IPS DF 6.9 (cell line): ENCODE results near the gene NLGN4Y.

Source experiments
- DNase-seq: peaks from one replicate; pipeline ENCODE4 v3.0.0-alpha.2; 2013; ENCODE audit warnings: low read depth, low spot score
- H3K27ac ChIP-seq: one replicate; pipeline ENCODE4 v1.5.1; 2013; ENCODE audit warnings: low read length, control low read depth
- H3K27me3 ChIP-seq: 2 replicates; pipeline ENCODE4 v1.6.1; 2013; ENCODE audit warnings: mild to moderate bottlenecking, low read length; ENCODE audit not compliant: control insufficient read depth, insufficient read depth
- H3K36me3 ChIP-seq: 2 replicates; pipeline ENCODE4 v1.6.1; 2013; ENCODE audit warnings: low read length; ENCODE audit not compliant: control insufficient read depth, insufficient read depth
- H3K4me1 ChIP-seq: 2 replicates; pipeline ENCODE4 v1.6.1; 2013; ENCODE audit warnings: low read length; ENCODE audit not compliant: control insufficient read depth, insufficient read depth
- H3K4me3 ChIP-seq: 2 replicates; pipeline ENCODE4 v1.5.1; 2013; ENCODE audit warnings: mild to moderate bottlenecking, low read length
- H3K9me3 ChIP-seq: 2 replicates; pipeline ENCODE4 v1.6.1; 2013; ENCODE audit warnings: low read length, inconsistent platforms; ENCODE audit not compliant: control insufficient read depth, insufficient read depth
- WGBS: extraction: QIAGEN DNeasy Blood & Tissue Kit; methylation state at CpG from one replicate; pipeline ENCODE4 v1.1.7; 2013; ENCODE audit warnings: mixed read lengths, missing lambda C conversion rate; ENCODE audit not compliant: insufficient read length, insufficient coverage; 5-methylcytosine and 5-hydroxymethylcytosine counted together

Gene NLGN4Y

DNA sequence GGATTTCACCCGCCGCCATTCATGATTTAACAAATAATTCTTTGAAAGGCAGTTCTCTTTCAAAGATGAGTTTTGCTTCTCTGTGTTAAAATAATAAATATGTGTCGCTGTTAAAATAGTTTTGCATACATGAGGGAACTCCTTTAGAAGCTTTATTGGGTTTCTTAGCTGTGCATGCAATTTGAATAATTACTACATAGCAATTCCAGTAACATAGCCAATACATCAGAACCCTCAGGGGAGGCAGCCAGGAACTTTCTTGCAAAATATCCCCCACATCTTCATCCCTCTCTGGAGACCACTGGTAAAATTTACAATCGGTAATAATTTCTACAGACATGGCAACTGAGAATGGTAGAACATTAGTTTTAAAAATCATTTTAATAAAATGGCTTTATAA lies 268.8 kb downstream of the NLGN4Y start:
- no peak overlapping the region for H3K27ac ChIP-seq
- no peaks in the 10 kb centered on the region for H3K27me3 ChIP-seq
- no CpG with 5 or more reads among the region's 4 CpGs for WGBS
- H3K9me3 ChIP-seq, result no peaks in the 10 kb centered on the region
- no peak overlapping the region for H3K4me3 ChIP-seq
- no peak for DNase-seq
- no peaks in the 10 kb centered on the region for H3K36me3 ChIP-seq
- H3K4me1 ChIP-seq, result no peaks in the 10 kb centered on the region

DNA sequence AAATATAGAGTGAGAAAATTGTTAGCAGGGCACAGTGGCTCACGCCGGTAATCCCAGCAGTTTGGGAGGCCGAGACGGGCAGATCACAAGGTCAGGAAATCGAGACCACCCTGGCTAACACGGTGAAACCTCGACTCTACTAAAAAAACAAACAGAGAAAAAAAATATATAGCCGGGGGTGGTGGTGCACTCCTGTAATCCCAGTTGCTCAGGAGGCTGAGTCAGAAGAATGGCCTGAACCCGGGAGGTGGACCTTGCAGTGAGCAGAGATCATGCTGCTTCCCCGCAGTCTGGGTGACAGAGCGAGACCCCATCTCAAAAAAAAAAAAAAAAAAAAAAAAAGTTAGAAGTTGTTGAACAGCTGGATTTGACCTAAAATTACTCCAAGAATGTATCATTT lies 269.3 kb downstream of the NLGN4Y start:
- H3K36me3 ChIP-seq, result no peaks in the 10 kb centered on the region
- H3K4me3 ChIP-seq, result no peak overlapping the region
- DNase-seq, result no peak
- H3K4me1 ChIP-seq, result no peaks in the 10 kb centered on the region
- no peaks in the 10 kb centered on the region for H3K9me3 ChIP-seq
- no peak overlapping the region for H3K27ac ChIP-seq
- no CpG with 5 or more reads among the region's 11 CpGs for WGBS
- H3K27me3 ChIP-seq, result no peaks in the 10 kb centered on the region

DNA sequence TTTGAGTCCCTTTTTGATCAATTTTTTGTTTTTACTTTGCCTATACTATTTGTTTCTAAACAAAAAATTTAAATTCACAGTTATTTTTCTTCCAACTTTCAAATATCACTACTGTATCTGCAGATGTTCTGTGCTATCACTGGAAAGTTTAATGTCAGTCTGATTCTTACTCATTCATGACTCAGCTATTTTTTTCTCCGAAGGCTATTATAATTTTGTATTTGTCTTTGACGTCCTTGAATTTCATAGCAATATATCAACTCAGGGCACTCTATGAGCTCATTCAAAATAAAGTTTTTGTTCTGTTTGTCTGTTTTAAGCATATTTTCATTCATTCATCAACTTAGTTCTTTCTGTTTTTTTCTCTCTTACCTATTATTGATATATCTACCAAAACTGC lies 273.7 kb downstream of the NLGN4Y start:
- H3K27ac ChIP-seq, result no peak overlapping the region
- no peaks in the 10 kb centered on the region for H3K9me3 ChIP-seq
- DNase-seq, result no peak
- no peaks in the 10 kb centered on the region for H3K4me1 ChIP-seq
- H3K27me3 ChIP-seq, result no peaks in the 10 kb centered on the region
- no CpG with 5 or more reads among the region's 2 CpGs for WGBS
- H3K36me3 ChIP-seq, result no peaks in the 10 kb centered on the region
- H3K4me3 ChIP-seq, result no peak overlapping the region

DNA sequence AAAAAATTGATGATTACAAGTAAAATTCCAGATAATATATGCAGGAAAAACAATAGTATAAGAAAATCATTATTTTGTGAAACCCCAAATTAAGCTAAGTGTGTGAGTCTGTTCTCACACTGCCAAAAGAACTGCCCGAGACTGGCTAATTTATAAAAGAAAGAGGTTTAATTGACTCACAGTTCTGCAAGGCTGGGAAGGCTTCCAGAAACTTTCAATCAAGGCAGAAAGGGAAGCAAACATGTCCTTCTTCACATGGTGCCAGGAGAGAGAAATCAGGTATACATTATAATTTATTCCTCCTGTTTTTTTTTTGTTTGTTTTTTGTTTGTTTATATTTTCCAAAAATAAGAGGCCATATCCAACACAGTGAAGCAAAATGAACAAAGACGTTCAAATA lies 276.8 kb downstream of the NLGN4Y start:
- Histone ChIP-seq H3K4me3 (no peak overlapping the region), H3K4me1 (no peaks in the 10 kb centered on the region), H3K36me3 (no peaks in the 10 kb centered on the region), H3K27me3 (no peaks in the 10 kb centered on the region), H3K9me3 (no peaks in the 10 kb centered on the region), H3K27ac (no peak overlapping the region)
- WGBS, result no CpG with 5 or more reads among the region's 2 CpGs
- DNase-seq, result no peak

DNA sequence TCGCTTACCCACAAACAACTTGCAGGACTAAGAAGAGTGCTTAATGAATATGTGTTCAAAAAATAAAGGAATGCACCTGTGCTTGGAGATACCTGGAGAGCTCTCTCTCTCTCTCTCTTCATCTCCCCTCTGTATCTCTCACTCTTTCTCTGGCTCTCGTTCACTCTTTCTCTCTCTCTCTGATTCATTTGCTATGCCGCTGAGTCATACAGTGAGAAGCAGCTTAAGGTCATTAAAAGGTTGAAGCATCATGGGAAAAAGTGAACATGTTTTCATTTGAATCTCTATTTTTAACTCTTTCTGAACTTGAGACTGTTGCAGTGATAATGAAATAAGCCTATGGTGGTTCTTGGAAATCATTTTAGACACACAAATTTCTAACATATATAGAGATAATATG lies 277.8 kb downstream of the NLGN4Y start:
- WGBS, result no CpG with 5 or more reads among the region's 3 CpGs
- no peak overlapping the region for H3K27ac ChIP-seq

DNA sequence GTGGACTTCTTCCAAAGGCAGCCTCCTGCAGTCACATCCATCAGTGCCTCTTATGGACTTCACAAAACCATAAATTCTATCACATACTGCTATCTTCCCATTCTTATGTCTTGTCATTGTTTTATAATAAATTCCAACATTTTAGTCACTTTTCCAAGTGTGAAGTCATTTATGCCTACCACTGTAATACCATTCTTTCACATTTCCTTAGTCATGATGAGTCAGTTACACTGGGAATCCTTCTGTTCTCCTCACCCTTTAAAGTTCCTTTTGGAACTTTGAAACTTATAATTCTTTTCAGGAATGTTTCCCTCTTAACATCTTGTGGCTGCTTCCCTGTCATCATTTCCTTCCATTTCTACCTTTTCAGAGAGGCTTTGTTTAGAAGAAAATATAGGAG lies 279.7 kb downstream of the NLGN4Y start:
- Histone ChIP-seq H3K4me3 (no peak overlapping the region), H3K36me3 (no peaks in the 10 kb centered on the region), H3K4me1 (no peaks in the 10 kb centered on the region), H3K27ac (no peak overlapping the region), H3K9me3 (no peaks in the 10 kb centered on the region), H3K27me3 (no peaks in the 10 kb centered on the region)
- no peak for DNase-seq

More for the DNA sequence above, 277.8 kb downstream of the NLGN4Y start:
- DNase-seq, result no peak
- Histone ChIP-seq H3K36me3 (no peaks in the 10 kb centered on the region), H3K4me3 (no peak overlapping the region), H3K9me3 (no peaks in the 10 kb centered on the region), H3K4me1 (no peaks in the 10 kb centered on the region), H3K27me3 (no peaks in the 10 kb centered on the region)

DNA sequence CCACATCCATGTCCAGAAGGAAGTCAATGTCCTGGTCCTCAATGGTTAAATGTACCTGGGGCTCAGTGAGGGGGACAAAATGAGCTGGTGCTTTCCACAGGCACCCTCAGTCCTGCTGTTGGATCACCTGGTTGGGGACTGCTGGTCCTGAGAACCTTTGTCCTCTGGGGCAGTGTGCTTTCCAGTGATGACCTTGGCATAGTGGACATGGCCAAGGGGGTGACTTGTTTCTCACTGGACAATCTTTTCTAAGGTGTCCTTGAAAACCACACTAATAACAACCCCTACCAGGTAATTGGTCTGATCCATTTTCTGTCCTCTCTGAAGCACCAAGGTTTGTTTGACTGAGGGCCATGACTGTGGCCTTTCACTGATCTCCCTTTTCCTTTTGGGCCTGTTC lies 294.1 kb downstream of the NLGN4Y start:
- no peak for DNase-seq
- H3K36me3 ChIP-seq, result no peaks in the 10 kb centered on the region
- H3K27ac ChIP-seq, result no peak overlapping the region
- H3K4me1 ChIP-seq, result no peaks in the 10 kb centered on the region
- no peaks in the 10 kb centered on the region for H3K9me3 ChIP-seq
- H3K4me3 ChIP-seq, result no peak overlapping the region
- no peaks in the 10 kb centered on the region for H3K27me3 ChIP-seq

DNA sequence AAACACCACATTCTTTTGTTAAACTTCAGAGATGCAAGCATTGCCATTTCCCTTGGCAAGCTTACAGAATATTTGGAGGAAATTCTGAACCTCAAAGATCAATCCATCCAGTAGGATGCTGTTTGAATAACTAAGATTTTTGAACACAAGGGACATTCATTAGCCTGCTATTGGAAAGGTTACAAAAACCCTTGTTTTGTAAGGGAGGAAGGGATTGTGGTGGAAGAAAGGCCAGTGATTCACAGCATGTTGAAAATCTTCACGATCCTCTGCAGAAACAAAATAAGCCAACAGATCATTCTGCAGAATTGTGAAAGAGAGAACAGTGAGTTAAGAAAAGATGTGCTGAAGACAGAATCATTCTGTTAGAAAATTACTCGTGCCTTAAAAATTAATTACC lies 297.9 kb downstream of the NLGN4Y start:
- Histone ChIP-seq H3K4me3 (no peak overlapping the region), H3K36me3 (no peaks in the 10 kb centered on the region), H3K27ac (no peak overlapping the region), H3K9me3 (no peaks in the 10 kb centered on the region), H3K27me3 (no peaks in the 10 kb centered on the region), H3K4me1 (no peaks in the 10 kb centered on the region)
- no CpG with 5 or more reads among the region's 2 CpGs for WGBS
- DNase-seq, result no peak

DNA sequence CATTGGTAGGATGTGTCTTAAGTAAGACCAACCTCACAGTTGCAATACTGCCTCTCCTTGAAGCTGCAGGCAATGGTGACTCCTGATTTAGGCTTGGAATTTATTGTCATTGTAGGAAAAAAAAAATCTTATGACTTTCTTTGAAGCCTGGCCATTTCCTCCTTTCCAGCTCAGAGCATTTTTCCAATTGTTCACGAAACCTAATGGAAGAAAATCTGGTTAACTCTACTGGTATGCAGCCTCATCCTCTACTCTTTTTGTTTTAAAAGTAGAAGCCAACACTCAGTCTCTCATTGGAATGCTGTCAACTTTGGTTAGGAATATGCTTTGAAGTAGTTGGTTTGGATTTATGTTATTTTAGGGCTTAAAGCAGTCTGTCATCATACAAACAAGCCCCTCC lies 298.6 kb downstream of the NLGN4Y start:
- H3K27me3 ChIP-seq, result no peaks in the 10 kb centered on the region
- no peak overlapping the region for H3K27ac ChIP-seq
- H3K4me1 ChIP-seq, result no peaks in the 10 kb centered on the region
- H3K36me3 ChIP-seq, result no peaks in the 10 kb centered on the region
- no peak for DNase-seq
- WGBS, result no CpG with 5 or more reads among the region's 1 CpG
- no peaks in the 10 kb centered on the region for H3K9me3 ChIP-seq
- H3K4me3 ChIP-seq, result no peak overlapping the region

DNA sequence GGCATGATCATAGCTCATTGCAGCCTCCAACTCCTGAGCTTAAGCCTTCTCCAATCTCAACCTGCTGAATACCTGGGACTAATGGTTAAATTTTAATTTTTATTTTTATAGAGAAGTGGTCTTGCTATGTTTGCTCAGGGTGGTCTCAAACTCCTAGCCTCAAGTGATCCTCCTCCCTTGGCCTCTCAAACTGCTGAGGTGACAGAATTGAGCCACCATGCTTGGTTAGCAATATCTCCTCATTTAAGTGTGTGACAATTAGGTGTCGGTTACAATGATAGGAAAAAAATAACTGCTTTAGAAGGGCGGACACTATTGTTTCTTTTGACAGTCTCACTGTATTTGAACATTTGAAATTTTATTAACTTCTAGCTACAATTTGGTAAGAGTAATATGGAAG lies 300.3 kb downstream of the NLGN4Y start:
- Histone ChIP-seq H3K36me3 (no peaks in the 10 kb centered on the region), H3K4me3 (no peak overlapping the region), H3K9me3 (no peaks in the 10 kb centered on the region), H3K27me3 (no peaks in the 10 kb centered on the region), H3K4me1 (no peaks in the 10 kb centered on the region), H3K27ac (no peak overlapping the region)
- no CpG with 5 or more reads among the region's 2 CpGs for WGBS
- no peak for DNase-seq

DNA sequence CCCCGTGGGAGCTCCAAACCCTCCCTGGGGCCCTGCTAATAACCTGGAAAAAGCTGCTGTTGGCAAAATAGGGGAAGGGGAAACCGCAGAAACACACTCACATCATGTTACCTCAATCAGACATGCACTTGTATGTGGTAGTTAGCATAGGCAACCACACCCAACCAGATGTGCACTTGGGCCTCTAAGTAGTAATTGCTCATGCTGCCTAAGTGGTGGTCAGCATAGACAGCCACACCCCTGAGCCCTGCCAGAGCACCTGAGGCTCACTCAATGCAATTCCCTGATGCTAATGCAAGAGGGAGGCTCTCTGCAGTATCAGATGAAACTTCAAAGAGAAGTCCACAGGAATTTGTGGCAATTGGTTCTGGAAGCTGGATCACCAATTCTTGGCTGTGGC lies 301.4 kb downstream of the NLGN4Y start:
- H3K27me3 ChIP-seq, result no peaks in the 10 kb centered on the region
- H3K27ac ChIP-seq, result no peak overlapping the region
- H3K36me3 ChIP-seq, result peaks cover 3% of the 10 kb centered on the region; the same call in 1 of the 2 replicates
- WGBS, result no CpG with 5 or more reads among the region's 2 CpGs
- no peak for DNase-seq
- no peaks in the 10 kb centered on the region for H3K9me3 ChIP-seq
- no peak overlapping the region for H3K4me3 ChIP-seq
- H3K4me1 ChIP-seq, result no peaks in the 10 kb centered on the region
